ENCODE results near the gene PRMT1. TPM values are rescaled to one million over a fixed set of nuclear protein-coding genes. Genes with fewer than 3 reads are reported as not detected.
A peak's percentile ranks its signal among the peaks of the same experiment; 100 is the strongest.

The PRMT1 gene
- total RNA-seq (175 TPM in 2 replicates), polyA plus RNA-seq (255 and 310 TPM in 2 replicates), polyA minus RNA-seq (194 and 226 TPM in 2 replicates)
- total RNA-seq (2013): 141 TPM

- peak within 1 kb of the TSS; percentile 100 for H3K4me3 Mint-ChIP-seq
- peak within 1 kb of the TSS; percentile 96 for H3K27ac Mint-ChIP-seq
- intact Hi-C loops (cut with micrococcal nuclease): loop anchor here (1.0 to 10.0 kb wide), 5 partner anchors 37 to 563 kb away; partner anchors contain the start of genes C19orf73, FUZ, LIN7B and PPFIA3
- peak within 1 kb of the TSS; percentile 88 to 98 (median 97) for H3K4me3 ChIP-seq (ENCODE audit: control extremely low read depth in 1 of 5, extremely low read depth in 1 of 5, insufficient read depth in 1 of 5, low read depth in 2 of 5, low read length in 4 of 5)
- H3K27ac ChIP-seq (ENCODE audit: low read length in 2 of 2): peak within 1 kb of the TSS; percentile 93 to 98
- peaks cover 50% of the 10 kb centered on the region for H3K79me2 ChIP-seq (ENCODE audit: control insufficient read depth, insufficient read depth, low read length)
- ChIA-PET POLR2A (interaction anchor here (0.6 to 6.7 kb wide), 10 partner anchors 13 to 224 kb away, joined by 3 to 53 read pairs (median 7); partner anchors contain the start of genes ALDH16A1, BCL2L12, FLT3LG and IRF3), CTCF (interaction anchor here (0.6 to 6.5 kb wide), 16 partner anchors 10 to 224 kb away, joined by 3 to 50 read pairs (median 4); partner anchors contain the start of genes ALDH16A1, BCL2L12, FLT3LG and IRF3)
- H3K4me2 ChIP-seq (replicated peaks; ENCODE audit: low read depth, low read length, poor library complexity, severe bottlenecking): peak within 1 kb of the TSS; percentile 87
- peak within 1 kb of the TSS; percentile 92 for H3K9ac ChIP-seq (ENCODE audit: low read length)
- DNase-seq: peak; percentile 81
- TF ChIP-seq EZH2 (IDR thresholded peaks at IDR 0.05; ENCODE audit: borderline replicate concordance, insufficient read depth, low read depth, low read length, poor library complexity, severe bottlenecking) (no peak), CTCF (IDR thresholded peaks at IDR 0.05) (no peak)
- H4K20me1 ChIP-seq (ENCODE audit: control insufficient read depth, insufficient read depth, low read length, poor library complexity, severe bottlenecking): peaks cover 50% of the 10 kb centered on the region
- no peaks in the 10 kb centered on the region for H3K27me3 Mint-ChIP-seq
- peaks cover 0 to 21% of the 10 kb centered on the region in 2 experiments for H3K36me3 ChIP-seq (replicated peaks in 1 of 2; ENCODE audit: control extremely low read depth in 1 of 2, control insufficient read depth in 1 of 2, extremely low read depth in 1 of 2, insufficient read depth in 2 of 2, low read length in 1 of 2)
- peaks cover 37 to 72% of the 10 kb centered on the region in 2 donors for H3K4me1 ChIP-seq (ENCODE audit: control insufficient read depth in 2 of 2, insufficient read depth in 2 of 2, low read length in 2 of 2)
- peaks cover 58% of the 10 kb centered on the region for H3K4me1 Mint-ChIP-seq
- peak; percentile 5 for ATAC-seq (ENCODE audit: low read depth)
- H3K27me3 ChIP-seq (replicated peaks in 1 of 4; ENCODE audit: control extremely low read depth in 1 of 4, control insufficient read depth in 3 of 4, insufficient read depth in 4 of 4, low read length in 3 of 4): no peaks in the 10 kb centered on the region
- H3K9me3 Mint-ChIP-seq (ENCODE audit: insufficient read depth): no peaks in the 10 kb centered on the region
- peak within 1 kb of the TSS; percentile 86 for H2AFZ ChIP-seq (ENCODE audit: insufficient read depth, low read depth, low read length, poor library complexity, severe bottlenecking)
- H3K9me3 ChIP-seq (ENCODE audit: control extremely low read depth in 1 of 3, control insufficient read depth in 2 of 3, insufficient read depth in 1 of 3, low read length in 2 of 3): peaks cover 0 to 5% (median 0%) of the 10 kb centered on the region in 3 donors
- WGBS (ENCODE audit: insufficient coverage): under 1% methylated on average over 28 of the region's 57 CpGs
Observed at GRCh38 chr19:49677231-49677900, at the start of gene PRMT1. PRMT1 (plus strand) TSS chr19:49677271; CDS start chr19:49677281, 10 bp downstream.

GRCh38 chr19:49629659-49630058, 47.4 kb upstream of the PRMT1 start:
- intact Hi-C loops (cut with micrococcal nuclease): no loop called here
- H3K9me3 Mint-ChIP-seq (ENCODE audit: insufficient read depth): no peaks in the 10 kb centered on the region
- Histone ChIP-seq H3K79me2 (ENCODE audit: control insufficient read depth, insufficient read depth, low read length) (no peaks in the 10 kb centered on the region), H3K9me3 (ENCODE audit: control extremely low read depth in 1 of 3, control insufficient read depth in 2 of 3, insufficient read depth in 1 of 3, low read length in 2 of 3) (no peaks in the 10 kb centered on the region), H3K27ac (ENCODE audit: low read length in 2 of 2) (no peak overlapping the region), H4K20me1 (ENCODE audit: control insufficient read depth, insufficient read depth, low read length, poor library complexity, severe bottlenecking) (peaks cover 1% of the 10 kb centered on the region), H3K4me2 (replicated peaks; ENCODE audit: low read depth, low read length, poor library complexity, severe bottlenecking) (no peak overlapping the region), H3K4me3 (ENCODE audit: control extremely low read depth in 1 of 5, extremely low read depth in 1 of 5, insufficient read depth in 1 of 5, low read depth in 2 of 5, low read length in 4 of 5) (no peak overlapping the region), H3K4me1 (ENCODE audit: control insufficient read depth in 2 of 2, insufficient read depth in 2 of 2, low read length in 2 of 2) (no peaks in the 10 kb centered on the region), H3K9ac (ENCODE audit: low read length) (no peak overlapping the region), H2AFZ (ENCODE audit: insufficient read depth, low read depth, low read length, poor library complexity, severe bottlenecking) (no peak overlapping the region), H3K36me3 (replicated peaks in 1 of 2; ENCODE audit: control extremely low read depth in 1 of 2, control insufficient read depth in 1 of 2, extremely low read depth in 1 of 2, insufficient read depth in 2 of 2, low read length in 1 of 2) (peaks cover 0 to 7% of the 10 kb centered on the region in 2 experiments), H3K27me3 (replicated peaks in 1 of 4; ENCODE audit: control extremely low read depth in 1 of 4, control insufficient read depth in 3 of 4, insufficient read depth in 4 of 4, low read length in 3 of 4) (no peaks in the 10 kb centered on the region)
- ATAC-seq (ENCODE audit: low read depth) (no peak), DNase-seq (no peak)
- TF ChIP-seq EZH2 (IDR thresholded peaks at IDR 0.05; ENCODE audit: borderline replicate concordance, insufficient read depth, low read depth, low read length, poor library complexity, severe bottlenecking) (no peak), CTCF (IDR thresholded peaks at IDR 0.05) (no peak)
- ChIA-PET POLR2A (no interaction called here), CTCF (no interaction called here)
- no peaks in the 10 kb centered on the region for H3K4me1 Mint-ChIP-seq
- no peak overlapping the region for H3K4me3 Mint-ChIP-seq
- 98% methylated on average over 8 of the region's 9 CpGs for WGBS (ENCODE audit: insufficient coverage)
- no peak overlapping the region for H3K27ac Mint-ChIP-seq
- no peaks in the 10 kb centered on the region for H3K27me3 Mint-ChIP-seq

Data from B cell (primary cell).